ENCODE results near the gene LUC7L. TPM values are rescaled to one million over a fixed set of nuclear protein-coding genes. Genes with fewer than 3 reads are reported as not detected.

LUC7L gene
- total and polyA plus RNA-seq, 10 of the 15 experiments (the other 5 are each of a cell fraction or from before 2014, with no cell fraction given), result 2.3 to 59.6 (median 44.1) TPM

DNA sequence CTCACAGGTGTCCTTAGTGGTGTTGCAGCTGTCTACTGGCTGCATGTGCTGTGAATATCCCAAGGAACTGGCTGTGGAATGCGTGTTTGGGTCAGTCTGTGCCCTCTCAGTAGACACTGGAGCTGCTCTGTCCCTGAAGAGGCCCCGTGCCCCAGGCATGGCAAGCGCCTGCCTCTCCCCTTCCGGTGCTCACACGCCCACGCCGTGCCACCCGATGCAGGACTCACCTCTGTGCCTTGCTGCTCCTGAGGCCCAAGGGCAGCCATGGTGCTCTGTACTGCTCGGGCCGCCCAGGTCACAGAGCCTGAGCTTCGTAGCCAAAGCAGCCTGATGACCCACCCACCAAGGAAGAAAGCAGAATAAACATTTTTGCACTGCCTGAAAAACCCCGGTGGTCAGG is 36.5 kb upstream of the LUC7L start:
- FAIRE-seq (no peak), DNase-seq (ENCODE audit: low read depth, low spot score) (no peak), ATAC-seq (no peak)
- CTCF ChIA-PET, result no interaction called here
- Histone ChIP-seq H4K20me1 (ENCODE audit: control insufficient read depth, insufficient read depth) (no peaks in the 10 kb centered on the region), H3K4me2 (ENCODE audit: control insufficient read depth, insufficient read depth) (no peak overlapping the region), H3K36me3 (ENCODE audit: control insufficient read depth in 2 of 2, insufficient read depth in 2 of 2, low read length in 1 of 2) (no peaks in the 10 kb centered on the region; a peak in 1 of 4 replicates), H3K27me3 (replicated peaks in 1 of 2; ENCODE audit: control insufficient read depth in 2 of 2, insufficient read depth in 2 of 2, low read length in 1 of 2) (no peaks in the 10 kb centered on the region), H3K79me2 (ENCODE audit: control insufficient read depth, insufficient read depth, low read length) (no peaks in the 10 kb centered on the region), H3K4me3 (no peak overlapping the region), H3K4me1 (ENCODE audit: control insufficient read depth, insufficient read depth, low read length) (no peaks in the 10 kb centered on the region), H3K9me3 (replicated peaks; ENCODE audit: control insufficient read depth, insufficient read depth, low read length) (no peaks in the 10 kb centered on the region), H3K9ac (ENCODE audit: control insufficient read depth, insufficient read depth, low read length) (no peak overlapping the region), H2AFZ (ENCODE audit: control insufficient read depth, low read depth, low read length) (no peak overlapping the region), H3K27ac (ENCODE audit: control insufficient read depth, insufficient read depth) (no peak overlapping the region)
- SMC1A ChIA-PET (ENCODE audit: uncharacterized antibody, unreplicated experiment), result interaction anchor here (0.5 kb wide), 1 partner anchor 50 kb away, joined by 3 read pairs; no protein-coding TSS in a partner anchor
- RAD21 ChIA-PET (ENCODE audit: unreplicated experiment), result no interaction called here
- in situ Hi-C loops (cut with MboI), result no loop called here
- POLR2A ChIA-PET, result no interaction called here
- TF ChIP-seq POLR2A (IDR thresholded peaks at IDR 0.05; ENCODE audit: low read depth, low read length) (peak; percentile 44; the same call in 1 of the 2 replicates), MTA3 (IDR thresholded peaks at IDR 0.05; ENCODE audit: borderline replicate concordance, low read length) (no peak), NBN (IDR thresholded peaks at IDR 0.05) (no peak), HDGF (IDR thresholded peaks at IDR 0.05) (no peak)
- WGBS (ENCODE audit: insufficient coverage, insufficient replicate concordance, low lambda C conversion rate, missing lambda C conversion rate), result 51% methylated on average over 12 of the region's 12 CpGs
- no TSS peak for BruUV-seq (replicated peaks)
- intact Hi-C loops (cut with micrococcal nuclease; ENCODE audit: unreplicated experiment), result no loop called here

- no peak for ATAC-seq
- in situ Hi-C loops (cut with MboI) (no loop called here), intact Hi-C loops (cut with micrococcal nuclease; ENCODE audit: unreplicated experiment) (no loop called here)
- ChIA-PET RAD21 (ENCODE audit: unreplicated experiment) (no interaction called here), CTCF (no interaction called here), POLR2A (no interaction called here), SMC1A (ENCODE audit: uncharacterized antibody, unreplicated experiment) (interaction anchor here (0.5 kb wide), 1 partner anchor 49 kb away, joined by 3 read pairs; no protein-coding TSS in a partner anchor)
- no TSS peak for BruUV-seq (replicated peaks)
- no peak for FAIRE-seq
- Histone ChIP-seq H3K36me3 (ENCODE audit: control insufficient read depth in 2 of 2, insufficient read depth in 2 of 2, low read length in 1 of 2) (no peaks in the 10 kb centered on the region; a peak in 1 of 4 replicates), H3K79me2 (ENCODE audit: control insufficient read depth, insufficient read depth, low read length) (no peaks in the 10 kb centered on the region), H2AFZ (ENCODE audit: control insufficient read depth, low read depth, low read length) (no peak overlapping the region), H3K27me3 (replicated peaks in 1 of 2; ENCODE audit: control insufficient read depth in 2 of 2, insufficient read depth in 2 of 2, low read length in 1 of 2) (no peaks in the 10 kb centered on the region), H3K9ac (ENCODE audit: control insufficient read depth, insufficient read depth, low read length) (no peak overlapping the region), H3K4me3 (no peak overlapping the region), H4K20me1 (ENCODE audit: control insufficient read depth, insufficient read depth) (no peaks in the 10 kb centered on the region), H3K27ac (ENCODE audit: control insufficient read depth, insufficient read depth) (no peak overlapping the region), H3K4me2 (ENCODE audit: control insufficient read depth, insufficient read depth) (no peak overlapping the region), H3K9me3 (replicated peaks; ENCODE audit: control insufficient read depth, insufficient read depth, low read length) (no peaks in the 10 kb centered on the region), H3K4me1 (ENCODE audit: control insufficient read depth, insufficient read depth, low read length) (no peaks in the 10 kb centered on the region)
- no peak for DNase-seq (ENCODE audit: low read depth, low spot score)
- 79% methylated on average over 14 of the region's 14 CpGs for WGBS (ENCODE audit: insufficient coverage, insufficient replicate concordance, low lambda C conversion rate, missing lambda C conversion rate)
- TF ChIP-seq SIX5 (IDR thresholded peaks at IDR 0.05; ENCODE audit: low read depth, low read length, severe bottlenecking) (no peak), SRF (IDR thresholded peaks at IDR 0.05; ENCODE audit: low read depth in 2 of 2, low read length in 2 of 2) (no peak), SUPT20H (IDR thresholded peaks at IDR 0.05; ENCODE audit: borderline replicate concordance, control insufficient read depth, low read depth, low read length) (no peak), ESRRA (IDR thresholded peaks at IDR 0.05; ENCODE audit: low read length) (no peak), IRF5 (IDR thresholded peaks at IDR 0.05; ENCODE audit: borderline replicate concordance) (no peak), HDAC6 (IDR thresholded peaks at IDR 0.05; ENCODE audit: unreplicated experiment) (no peak), MAX (IDR thresholded peaks at IDR 0.05; ENCODE audit: low read depth, low read length) (no peak), RELB (IDR thresholded peaks at IDR 0.05; ENCODE audit: low read depth) (no peak), NBN (IDR thresholded peaks at IDR 0.05) (no peak), RAD51 (IDR thresholded peaks at IDR 0.05) (no peak)
- TF ChIP-seq, protein P1, sequence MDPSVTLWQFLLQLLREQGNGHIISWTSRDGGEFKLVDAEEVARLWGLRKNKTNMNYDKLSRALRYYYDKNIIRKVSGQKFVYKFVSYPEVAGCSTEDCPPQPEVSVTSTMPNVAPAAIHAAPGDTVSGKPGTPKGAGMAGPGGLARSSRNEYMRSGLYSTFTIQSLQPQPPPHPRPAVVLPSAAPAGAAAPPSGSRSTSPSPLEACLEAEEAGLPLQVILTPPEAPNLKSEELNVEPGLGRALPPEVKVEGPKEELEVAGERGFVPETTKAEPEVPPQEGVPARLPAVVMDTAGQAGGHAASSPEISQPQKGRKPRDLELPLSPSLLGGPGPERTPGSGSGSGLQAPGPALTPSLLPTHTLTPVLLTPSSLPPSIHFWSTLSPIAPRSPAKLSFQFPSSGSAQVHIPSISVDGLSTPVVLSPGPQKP (IDR thresholded peaks at IDR 0.05; ENCODE audit: low read depth, low read length), result no peak
These were observed 35.8 kb upstream of the LUC7L start for GRCh38 chr16:265002-265529.
